ENCODE data around the gene SNAP25. TPM values are rescaled to one million over a fixed set of nuclear protein-coding genes. Genes with fewer than 3 reads are reported as not detected.

The SNAP25 gene
- total RNA-seq, 4 donors from 2014 or later, result 0.52 TPM; not detected in 3

DNA sequence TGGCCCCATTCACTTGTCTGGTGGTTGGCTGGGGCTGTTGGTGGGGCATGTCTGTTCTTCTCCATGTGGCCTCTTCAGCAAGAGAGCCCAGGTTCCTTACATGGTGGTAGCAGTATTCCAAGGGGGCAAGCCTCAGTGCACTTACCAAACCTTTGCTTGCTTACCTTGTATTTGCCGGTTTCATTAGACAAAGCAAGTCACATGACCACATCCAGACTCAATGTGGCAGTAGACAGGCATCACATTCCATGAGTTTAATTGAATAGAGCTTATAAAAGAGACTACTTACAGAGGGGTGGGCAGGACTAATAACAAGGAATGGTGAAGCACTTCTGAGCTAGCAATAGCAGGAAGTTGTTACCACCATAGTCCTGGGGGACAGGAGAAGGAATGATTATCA, 78.6 kb downstream of the SNAP25 start:
- Histone ChIP-seq H3K36me3 (no peaks in the 10 kb centered on the region), H3K4me3 (no peak overlapping the region), H3K27me3 (no peaks in the 10 kb centered on the region), H3K4me1 (no peaks in the 10 kb centered on the region), H3K27ac (no peak overlapping the region), H3K9me3 (no peaks in the 10 kb centered on the region)
- 100% methylated on average over 1 of the region's 1 CpG for WGBS
- DNase-seq (ENCODE audit: low spot score in 2 of 2), result no peak
- TF ChIP-seq POLR2AphosphoS5 (IDR thresholded peaks at IDR 0.05) (no peak), EP300 (IDR thresholded peaks at IDR 0.05) (no peak), POLR2A (IDR thresholded peaks at IDR 0.05) (no peak)
- TF ChIP-seq, protein P1, sequence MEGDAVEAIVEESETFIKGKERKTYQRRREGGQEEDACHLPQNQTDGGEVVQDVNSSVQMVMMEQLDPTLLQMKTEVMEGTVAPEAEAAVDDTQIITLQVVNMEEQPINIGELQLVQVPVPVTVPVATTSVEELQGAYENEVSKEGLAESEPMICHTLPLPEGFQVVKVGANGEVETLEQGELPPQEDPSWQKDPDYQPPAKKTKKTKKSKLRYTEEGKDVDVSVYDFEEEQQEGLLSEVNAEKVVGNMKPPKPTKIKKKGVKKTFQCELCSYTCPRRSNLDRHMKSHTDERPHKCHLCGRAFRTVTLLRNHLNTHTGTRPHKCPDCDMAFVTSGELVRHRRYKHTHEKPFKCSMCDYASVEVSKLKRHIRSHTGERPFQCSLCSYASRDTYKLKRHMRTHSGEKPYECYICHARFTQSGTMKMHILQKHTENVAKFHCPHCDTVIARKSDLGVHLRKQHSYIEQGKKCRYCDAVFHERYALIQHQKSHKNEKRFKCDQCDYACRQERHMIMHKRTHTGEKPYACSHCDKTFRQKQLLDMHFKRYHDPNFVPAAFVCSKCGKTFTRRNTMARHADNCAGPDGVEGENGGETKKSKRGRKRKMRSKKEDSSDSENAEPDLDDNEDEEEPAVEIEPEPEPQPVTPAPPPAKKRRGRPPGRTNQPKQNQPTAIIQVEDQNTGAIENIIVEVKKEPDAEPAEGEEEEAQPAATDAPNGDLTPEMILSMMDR (IDR thresholded peaks at IDR 0.05), result no peak

- Histone ChIP-seq H3K4me1 (no peaks in the 10 kb centered on the region), H3K9me3 (no peaks in the 10 kb centered on the region), H3K4me3 (no peak overlapping the region), H3K27me3 (no peaks in the 10 kb centered on the region), H3K27ac (no peak overlapping the region), H3K36me3 (no peaks in the 10 kb centered on the region)
- TF ChIP-seq, protein P1 (IDR thresholded peaks at IDR 0.05), result no peak
- TF ChIP-seq POLR2A (IDR thresholded peaks at IDR 0.05) (no peak), POLR2AphosphoS5 (IDR thresholded peaks at IDR 0.05) (no peak), EP300 (IDR thresholded peaks at IDR 0.05) (no peak)
- 42% methylated on average over 1 of the region's 1 CpG for WGBS
- no peak for DNase-seq (ENCODE audit: low spot score in 2 of 2)
Measured at GRCh38 chr20:10297684-10298240, 79.1 kb downstream of the SNAP25 start.

DNA sequence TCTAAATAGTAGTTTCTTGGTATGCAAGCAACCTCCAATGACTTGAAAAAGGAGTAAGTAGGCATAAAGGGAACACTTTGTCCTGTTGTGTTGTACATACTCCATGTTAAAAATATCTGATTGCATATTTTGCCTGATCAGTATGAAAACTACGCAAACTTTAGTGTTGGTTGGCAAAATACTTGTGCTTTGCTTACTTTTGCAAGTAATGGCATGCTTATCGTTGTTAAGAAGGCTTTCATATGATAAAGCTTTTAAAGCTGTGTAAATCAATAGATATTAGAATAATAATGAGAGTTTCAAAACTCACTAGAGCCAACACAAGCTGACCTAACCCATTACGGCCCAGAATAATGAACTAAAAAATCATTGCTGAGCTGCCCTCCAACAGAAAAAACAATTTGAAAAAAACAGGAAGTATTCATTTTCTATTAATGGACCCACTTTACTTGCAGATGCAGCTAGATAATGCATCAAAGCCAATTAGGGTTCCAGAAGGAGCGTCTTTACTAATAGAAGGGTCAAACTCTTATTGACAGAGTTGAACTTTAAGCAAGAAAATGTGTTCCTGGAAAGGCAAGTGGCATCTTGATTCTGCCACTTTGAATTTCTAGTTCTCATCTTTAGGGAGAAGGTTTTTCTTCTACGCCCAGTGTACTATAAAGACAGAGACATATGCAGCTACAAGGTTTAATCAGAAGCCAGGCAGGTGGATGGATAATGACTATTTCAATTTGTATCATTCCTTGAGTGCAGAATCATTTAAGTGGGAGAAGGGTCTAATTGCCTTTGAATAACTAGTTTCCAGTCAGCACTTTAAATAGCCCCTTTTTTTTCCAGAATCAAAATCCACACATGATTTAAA, 82.2 kb downstream of the SNAP25 start:
- H3K36me3 ChIP-seq, result no peaks in the 10 kb centered on the region
- H3K4me3 ChIP-seq, result no peak overlapping the region
- no peak for DNase-seq (ENCODE audit: low spot score in 2 of 2)
- H3K27me3 ChIP-seq, result no peaks in the 10 kb centered on the region
- H3K4me1 ChIP-seq, result no peaks in the 10 kb centered on the region
- no peaks in the 10 kb centered on the region for H3K9me3 ChIP-seq
- TF ChIP-seq POLR2AphosphoS5 (IDR thresholded peaks at IDR 0.05) (no peak), POLR2A (IDR thresholded peaks at IDR 0.05) (no peak), EP300 (IDR thresholded peaks at IDR 0.05) (no peak)
- TF ChIP-seq, protein P1 (IDR thresholded peaks at IDR 0.05), result no peak
- H3K27ac ChIP-seq, result no peak overlapping the region
- WGBS, result 70% methylated on average over 5 of the region's 5 CpGs

- Histone ChIP-seq H3K36me3 (no peaks in the 10 kb centered on the region), H3K27me3 (no peaks in the 10 kb centered on the region), H3K4me3 (no peak overlapping the region), H3K27ac (no peak overlapping the region), H3K9me3 (no peaks in the 10 kb centered on the region), H3K4me1 (no peaks in the 10 kb centered on the region)
- no peak for DNase-seq (ENCODE audit: low spot score in 2 of 2)
- WGBS, result 49% methylated on average over 3 of the region's 3 CpGs
- TF ChIP-seq POLR2AphosphoS5 (IDR thresholded peaks at IDR 0.05) (no peak), POLR2A (IDR thresholded peaks at IDR 0.05) (no peak), EP300 (IDR thresholded peaks at IDR 0.05) (no peak)
- TF ChIP-seq, protein P1 (IDR thresholded peaks at IDR 0.05), result no peak
Measured at GRCh38 chr20:10303852-10304251, 85.2 kb downstream of the SNAP25 start.

GRCh38 chr20:10304471-10305046, 85.9 kb downstream of the SNAP25 start:
- H3K4me1 ChIP-seq, result no peaks in the 10 kb centered on the region
- H3K27ac ChIP-seq, result no peak overlapping the region
- H3K4me3 ChIP-seq, result no peak overlapping the region
- H3K9me3 ChIP-seq, result no peaks in the 10 kb centered on the region
- no peak for DNase-seq (ENCODE audit: low spot score in 2 of 2)
- 84% methylated on average over 3 of the region's 3 CpGs for WGBS
- H3K36me3 ChIP-seq, result no peaks in the 10 kb centered on the region
- TF ChIP-seq POLR2AphosphoS5 (IDR thresholded peaks at IDR 0.05), result no peak
- TF ChIP-seq EP300 (IDR thresholded peaks at IDR 0.05), result no peak
- no peak for TF ChIP-seq POLR2A (IDR thresholded peaks at IDR 0.05)
- TF ChIP-seq, protein P1 (IDR thresholded peaks at IDR 0.05), result no peak
- H3K27me3 ChIP-seq, result no peaks in the 10 kb centered on the region

Measured in suprapubic skin (tissue), 4 donors.